Activated CD8-positive, alpha-beta T cell treated with anti-CD3 and anti-CD28 coated beads for 36 hours (primary cell): Measurements from ENCODE around the gene PLS3. TPM values are rescaled to one million over a fixed set of nuclear protein-coding genes. Genes with fewer than 3 reads are reported as not detected.

ENCODE experiments used
- ATAC-seq: fragments of 200-7000 bp; cut with Tn5 transposase; one replicate; pipeline ENCODE4 v1.10.0; 2021; ENCODE audit warnings: mild to moderate bottlenecking, moderate library complexity
- CTCF ChIA-PET: fragments of 350-600 bp; sonication (Branson Sonifier 250); formaldehyde crosslinking; loops from one replicate; lab custom pipeline; 2021; ENCODE audit warnings: antibody characterized with exemption; lab: Charles Lee
- POLR2A ChIA-PET: fragments of 350-600 bp; sonication (Branson Sonifier 250); formaldehyde crosslinking; loops from one replicate; lab custom pipeline; 2021; ENCODE audit warnings: antibody characterized with exemption; lab: Charles Lee
- DNase-seq: peaks from one replicate; pipeline ENCODE4 v3.0.0-alpha.2; 2020
- H3K27ac Mint-ChIP-seq: one replicate; pipeline ENCODE4 v1.8.0; 2021; ENCODE audit warnings: mild to moderate bottlenecking, mixed read lengths
- H3K27me3 Mint-ChIP-seq: one replicate; pipeline ENCODE4 v1.8.0; 2021; ENCODE audit warnings: mixed read lengths
- H3K36me3 Mint-ChIP-seq: one replicate; pipeline ENCODE4 v1.8.0; 2021; ENCODE audit warnings: low read depth, mixed read lengths
- H3K4me1 Mint-ChIP-seq: one replicate; pipeline ENCODE4 v1.8.0; 2021; ENCODE audit warnings: low read depth, mixed read lengths
- H3K4me3 Mint-ChIP-seq: one replicate; pipeline ENCODE4 v1.8.0; 2021; ENCODE audit warnings: mild to moderate bottlenecking, moderate library complexity, mixed read lengths
- H3K9me3 Mint-ChIP-seq: one replicate; pipeline ENCODE4 v1.8.0; 2021; ENCODE audit warnings: mixed read lengths
- intact Hi-C: fragments of 100-400 bp; cut with micrococcal nuclease; formaldehyde crosslinking; loops from one replicate; pipeline ENCODE4 v1.10.0; 2022
- total RNA-seq, 2 experiments: library from RNA; stranded (reverse); gene quantifications; one replicate each; pipeline ENCODE4 v1.2.3, GENCODE V29; 2021
- TF ChIP-seq, protein P1 (sequence below): fragments of 200-600 bp; IDR thresholded peaks from one replicate; pipeline ENCODE4 v1.8.0; 2022; ENCODE audit warnings: antibody characterized with exemption, mild to moderate bottlenecking

The PLS3 gene
- total RNA-seq, 2 experiments from 2014 or later, result 2.0 to 2.2 TPM

DNA sequence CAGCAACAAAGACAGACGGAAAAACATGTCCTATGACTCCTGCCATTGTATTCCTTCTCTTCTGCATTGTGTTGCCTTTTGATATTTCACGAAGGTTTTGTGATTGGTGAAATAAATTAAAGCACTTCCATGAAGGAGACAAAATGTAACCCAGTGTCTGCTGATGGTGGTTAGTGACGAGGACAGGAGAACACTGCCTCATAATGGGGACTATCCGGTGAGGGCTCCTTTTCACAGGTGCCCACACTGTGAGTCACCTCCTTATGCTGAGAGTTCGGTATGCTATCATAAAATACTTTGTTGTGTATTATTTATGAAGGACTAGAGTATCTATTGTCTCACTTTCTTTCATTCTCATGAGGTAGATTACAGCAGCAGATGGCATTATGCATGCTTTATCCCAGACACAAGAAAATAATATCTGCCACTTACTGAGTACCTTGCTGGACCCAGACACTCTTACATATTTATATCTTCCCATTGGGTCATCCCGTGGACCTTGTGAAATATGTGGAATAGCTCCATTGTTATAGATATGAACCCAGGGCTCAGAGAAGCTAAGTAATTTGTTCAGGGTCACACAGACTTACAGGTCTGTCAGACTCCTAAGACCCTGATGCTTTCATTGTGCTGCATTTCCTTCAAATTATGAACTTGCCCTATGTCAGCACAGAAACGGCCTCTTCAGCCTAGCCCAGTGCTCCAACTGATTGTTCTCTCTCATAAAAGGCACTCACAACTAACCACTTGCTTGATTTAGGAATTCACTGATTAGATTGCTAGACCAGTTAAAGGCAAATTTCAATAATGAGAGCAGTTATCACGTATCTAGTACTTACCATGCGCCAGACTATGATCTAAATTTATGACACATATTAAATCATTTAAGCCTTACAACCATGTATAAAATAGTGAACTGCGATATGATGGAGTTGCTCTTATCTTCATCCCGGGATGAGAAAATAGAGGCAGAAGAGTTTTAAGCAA is 31.2 kb downstream of the PLS3 start:
- no peak overlapping the region for H3K4me3 Mint-ChIP-seq
- ATAC-seq, result no peak
- intact Hi-C loops, result no loop called here
- no peaks in the 10 kb centered on the region for H3K9me3 Mint-ChIP-seq
- no peaks in the 10 kb centered on the region for H3K4me1 Mint-ChIP-seq
- ChIA-PET POLR2A (no interaction called here), CTCF (no interaction called here)
- H3K36me3 Mint-ChIP-seq, result no peaks in the 10 kb centered on the region
- no peaks in the 10 kb centered on the region for H3K27me3 Mint-ChIP-seq
- DNase-seq, result no peak
- TF ChIP-seq, protein P1, sequence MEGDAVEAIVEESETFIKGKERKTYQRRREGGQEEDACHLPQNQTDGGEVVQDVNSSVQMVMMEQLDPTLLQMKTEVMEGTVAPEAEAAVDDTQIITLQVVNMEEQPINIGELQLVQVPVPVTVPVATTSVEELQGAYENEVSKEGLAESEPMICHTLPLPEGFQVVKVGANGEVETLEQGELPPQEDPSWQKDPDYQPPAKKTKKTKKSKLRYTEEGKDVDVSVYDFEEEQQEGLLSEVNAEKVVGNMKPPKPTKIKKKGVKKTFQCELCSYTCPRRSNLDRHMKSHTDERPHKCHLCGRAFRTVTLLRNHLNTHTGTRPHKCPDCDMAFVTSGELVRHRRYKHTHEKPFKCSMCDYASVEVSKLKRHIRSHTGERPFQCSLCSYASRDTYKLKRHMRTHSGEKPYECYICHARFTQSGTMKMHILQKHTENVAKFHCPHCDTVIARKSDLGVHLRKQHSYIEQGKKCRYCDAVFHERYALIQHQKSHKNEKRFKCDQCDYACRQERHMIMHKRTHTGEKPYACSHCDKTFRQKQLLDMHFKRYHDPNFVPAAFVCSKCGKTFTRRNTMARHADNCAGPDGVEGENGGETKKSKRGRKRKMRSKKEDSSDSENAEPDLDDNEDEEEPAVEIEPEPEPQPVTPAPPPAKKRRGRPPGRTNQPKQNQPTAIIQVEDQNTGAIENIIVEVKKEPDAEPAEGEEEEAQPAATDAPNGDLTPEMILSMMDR, result no peak
- no peak overlapping the region for H3K27ac Mint-ChIP-seq

- Mint-ChIP-seq H3K27ac (no peak overlapping the region), H3K36me3 (no peaks in the 10 kb centered on the region), H3K4me3 (no peak overlapping the region), H3K9me3 (no peaks in the 10 kb centered on the region), H3K4me1 (no peaks in the 10 kb centered on the region), H3K27me3 (no peaks in the 10 kb centered on the region)
- ATAC-seq (no peak), DNase-seq (no peak)
- POLR2A ChIA-PET, result no interaction called here
- CTCF ChIA-PET, result no interaction called here
- TF ChIP-seq, protein P1, result no peak
- intact Hi-C loops, result no loop called here
Measured at GRCh38 chrX:115592997-115593734, 32.2 kb downstream of the PLS3 start.

- ChIA-PET CTCF (no interaction called here), POLR2A (no interaction called here)
- no peak for DNase-seq
- H3K4me1 Mint-ChIP-seq, result no peaks in the 10 kb centered on the region
- H3K36me3 Mint-ChIP-seq, result no peaks in the 10 kb centered on the region
- no peak for ATAC-seq
- TF ChIP-seq, protein P1, result no peak
- H3K27ac Mint-ChIP-seq, result no peak overlapping the region
- no peak overlapping the region for H3K4me3 Mint-ChIP-seq
- intact Hi-C loops, result no loop called here
- H3K9me3 Mint-ChIP-seq, result no peaks in the 10 kb centered on the region
- H3K27me3 Mint-ChIP-seq, result no peaks in the 10 kb centered on the region
Measured at GRCh38 chrX:115595049-115595448, 34.1 kb downstream of the PLS3 start.

- intact Hi-C loops, result no loop called here
- Mint-ChIP-seq H3K27me3 (no peaks in the 10 kb centered on the region), H3K4me3 (no peak overlapping the region), H3K27ac (no peak overlapping the region), H3K4me1 (no peaks in the 10 kb centered on the region), H3K36me3 (no peaks in the 10 kb centered on the region), H3K9me3 (no peaks in the 10 kb centered on the region)
- CTCF ChIA-PET, result no interaction called here
- DNase-seq, result no peak
- POLR2A ChIA-PET, result no interaction called here
- no peak for ATAC-seq
- TF ChIP-seq, protein P1, result no peak
Measured at GRCh38 chrX:115598556-115598955, 37.6 kb downstream of the PLS3 start.

DNA sequence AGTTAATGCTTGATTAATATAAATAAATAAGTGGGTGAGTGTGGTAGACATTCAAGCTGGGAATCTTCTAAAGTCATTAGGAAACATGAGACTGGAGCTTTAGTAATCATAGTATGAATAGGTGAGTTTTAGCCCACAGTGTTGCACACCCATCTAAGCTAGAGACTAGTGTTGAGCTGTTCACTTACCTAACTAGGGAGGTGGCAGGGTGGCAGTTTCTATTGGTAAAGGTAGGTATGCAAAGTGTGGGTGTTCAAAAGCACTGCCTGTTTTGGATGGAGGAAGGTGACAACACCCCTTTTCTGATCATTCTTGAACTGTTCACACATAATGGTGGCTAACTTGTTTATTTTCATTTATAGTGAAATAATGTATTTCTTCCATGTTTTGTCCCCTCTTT is 41.3 kb downstream of the PLS3 start:
- DNase-seq (no peak), ATAC-seq (no peak)
- Mint-ChIP-seq H3K27me3 (no peaks in the 10 kb centered on the region), H3K27ac (no peak overlapping the region), H3K36me3 (no peaks in the 10 kb centered on the region), H3K9me3 (no peaks in the 10 kb centered on the region), H3K4me3 (no peak overlapping the region), H3K4me1 (no peaks in the 10 kb centered on the region)
- TF ChIP-seq, protein P1, result no peak
- POLR2A ChIA-PET, result no interaction called here
- intact Hi-C loops, result no loop called here
- CTCF ChIA-PET, result no interaction called here
